Stimulated activated CD8-positive, alpha-beta memory T cell treated with anti-CD3 and anti-CD28 coated beads, Interleukin-7, amount 100 ng/mL, for 24 hours (primary cell): Measurements from ENCODE around the gene KCNQ5.
A peak's percentile ranks its signal among the peaks of the same experiment; 100 is the strongest.

Source experiments
- DNase-seq: peaks from one replicate; pipeline ENCODE4 v3.0.0-alpha.2; 2020; ENCODE audit warnings: low read depth

The KCNQ5 gene

GRCh38 chr6:73123632-73124329 lies 501.9 kb downstream of the KCNQ5 start:
- no peak for DNase-seq

- DNase-seq: peak; percentile 72
Measured at GRCh38 chr6:73129653-73130443, 508.0 kb downstream of the KCNQ5 start.

- DNase-seq: no peak
Measured at GRCh38 chr6:73131706-73132105, 509.8 kb downstream of the KCNQ5 start.

- DNase-seq: no peak
Measured at GRCh38 chr6:73134588-73134987, 512.7 kb downstream of the KCNQ5 start.

GRCh38 chr6:73139681-73140383 lies 518.0 kb downstream of the KCNQ5 start:
- no peak for DNase-seq

- no peak for DNase-seq
Measured at GRCh38 chr6:73143551-73143950, 521.7 kb downstream of the KCNQ5 start.

- no peak for DNase-seq
Measured at GRCh38 chr6:73144516-73144915, 522.7 kb downstream of the KCNQ5 start.

GRCh38 chr6:73145690-73146089 lies 523.8 kb downstream of the KCNQ5 start:
- DNase-seq: no peak

GRCh38 chr6:73151732-73152131 lies 529.9 kb downstream of the KCNQ5 start:
- DNase-seq: no peak

- DNase-seq: no peak
Measured at GRCh38 chr6:73152556-73152955, 530.7 kb downstream of the KCNQ5 start.

- no peak for DNase-seq
Measured at GRCh38 chr6:73152966-73153757, 531.3 kb downstream of the KCNQ5 start.

GRCh38 chr6:73156793-73157767 lies 535.2 kb downstream of the KCNQ5 start:
- DNase-seq: no peak

GRCh38 chr6:73157870-73158269 lies 536.0 kb downstream of the KCNQ5 start:
- DNase-seq: no peak

- DNase-seq: no peak
Measured at GRCh38 chr6:73169111-73169510, 547.2 kb downstream of the KCNQ5 start.

GRCh38 chr6:73169633-73170032 lies 547.8 kb downstream of the KCNQ5 start:
- no peak for DNase-seq

GRCh38 chr6:73174646-73175045 lies 552.8 kb downstream of the KCNQ5 start:
- DNase-seq: no peak

- DNase-seq: no peak
Measured at GRCh38 chr6:73176057-73176456, 554.2 kb downstream of the KCNQ5 start.

- no peak for DNase-seq
Measured at GRCh38 chr6:73177221-73177944, 555.5 kb downstream of the KCNQ5 start.

- DNase-seq: no peak
Measured at GRCh38 chr6:73180076-73180738, 558.3 kb downstream of the KCNQ5 start.
